ENCODE results near the gene RBM4B. TPM values are rescaled to one million over a fixed set of nuclear protein-coding genes. Genes with fewer than 3 reads are reported as not detected.

RBM4B gene
- total and polyA plus RNA-seq, 8 donors, result 5.7 to 20.7 (median 8.3) TPM

DNA sequence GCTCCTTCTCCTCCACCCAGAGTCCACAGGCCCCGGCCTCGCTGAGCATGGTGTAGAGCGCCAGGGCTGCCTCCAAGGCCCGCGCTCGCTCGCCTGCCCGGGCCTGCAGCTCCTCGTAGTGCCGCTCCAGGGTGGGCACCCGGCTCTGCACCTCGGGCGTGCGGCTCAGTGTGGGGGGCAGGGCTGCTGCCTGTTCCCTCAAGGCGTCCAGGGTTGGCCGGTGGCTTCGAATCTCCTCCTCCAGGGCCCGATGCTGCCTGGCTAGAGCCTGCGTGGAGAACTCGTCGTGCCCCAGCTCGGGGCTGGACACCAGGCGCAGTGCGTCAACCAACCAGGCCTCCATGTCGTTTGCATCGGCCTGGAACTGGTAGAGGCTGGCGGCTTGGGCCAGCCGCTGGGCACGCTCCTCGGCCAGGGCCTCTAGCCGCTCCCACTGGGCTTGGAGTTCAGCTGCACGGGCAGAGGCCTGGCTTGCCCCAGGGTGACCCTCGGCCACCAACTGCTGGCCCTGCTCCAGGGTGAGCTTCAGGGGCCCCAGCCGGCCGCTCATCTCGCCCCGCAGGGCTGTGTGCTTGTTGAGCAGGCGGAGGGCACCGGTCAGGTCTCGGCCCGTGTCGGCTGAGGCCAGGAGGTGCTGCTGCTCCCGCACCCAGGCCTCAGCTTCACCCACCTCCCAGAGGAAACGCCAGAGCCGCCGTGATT lies 27.1 kb upstream of the RBM4B start:
- Histone ChIP-seq H3K4me3 (no peak overlapping the region), H3K27me3 (no peaks in the 10 kb centered on the region), H3K4me1 (no peaks in the 10 kb centered on the region), H3K9me3 (no peaks in the 10 kb centered on the region), H3K27ac (no peak overlapping the region), H3K36me3 (peaks cover 0 to 30% (median 3%) of the 10 kb centered on the region in 3 donors)
- FAIRE-seq (no peak), DNase-seq (peak in 1 of 6 donors; percentile 71), ATAC-seq (no peak)
- 95% methylated on average over 45 to 46 of the region's 46 CpGs for WGBS, 2 donors
- TF ChIP-seq, protein P1, sequence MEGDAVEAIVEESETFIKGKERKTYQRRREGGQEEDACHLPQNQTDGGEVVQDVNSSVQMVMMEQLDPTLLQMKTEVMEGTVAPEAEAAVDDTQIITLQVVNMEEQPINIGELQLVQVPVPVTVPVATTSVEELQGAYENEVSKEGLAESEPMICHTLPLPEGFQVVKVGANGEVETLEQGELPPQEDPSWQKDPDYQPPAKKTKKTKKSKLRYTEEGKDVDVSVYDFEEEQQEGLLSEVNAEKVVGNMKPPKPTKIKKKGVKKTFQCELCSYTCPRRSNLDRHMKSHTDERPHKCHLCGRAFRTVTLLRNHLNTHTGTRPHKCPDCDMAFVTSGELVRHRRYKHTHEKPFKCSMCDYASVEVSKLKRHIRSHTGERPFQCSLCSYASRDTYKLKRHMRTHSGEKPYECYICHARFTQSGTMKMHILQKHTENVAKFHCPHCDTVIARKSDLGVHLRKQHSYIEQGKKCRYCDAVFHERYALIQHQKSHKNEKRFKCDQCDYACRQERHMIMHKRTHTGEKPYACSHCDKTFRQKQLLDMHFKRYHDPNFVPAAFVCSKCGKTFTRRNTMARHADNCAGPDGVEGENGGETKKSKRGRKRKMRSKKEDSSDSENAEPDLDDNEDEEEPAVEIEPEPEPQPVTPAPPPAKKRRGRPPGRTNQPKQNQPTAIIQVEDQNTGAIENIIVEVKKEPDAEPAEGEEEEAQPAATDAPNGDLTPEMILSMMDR (IDR thresholded peaks at IDR 0.05), result no peak
- intact Hi-C loops (cut with DNase I), result no loop called here

DNA sequence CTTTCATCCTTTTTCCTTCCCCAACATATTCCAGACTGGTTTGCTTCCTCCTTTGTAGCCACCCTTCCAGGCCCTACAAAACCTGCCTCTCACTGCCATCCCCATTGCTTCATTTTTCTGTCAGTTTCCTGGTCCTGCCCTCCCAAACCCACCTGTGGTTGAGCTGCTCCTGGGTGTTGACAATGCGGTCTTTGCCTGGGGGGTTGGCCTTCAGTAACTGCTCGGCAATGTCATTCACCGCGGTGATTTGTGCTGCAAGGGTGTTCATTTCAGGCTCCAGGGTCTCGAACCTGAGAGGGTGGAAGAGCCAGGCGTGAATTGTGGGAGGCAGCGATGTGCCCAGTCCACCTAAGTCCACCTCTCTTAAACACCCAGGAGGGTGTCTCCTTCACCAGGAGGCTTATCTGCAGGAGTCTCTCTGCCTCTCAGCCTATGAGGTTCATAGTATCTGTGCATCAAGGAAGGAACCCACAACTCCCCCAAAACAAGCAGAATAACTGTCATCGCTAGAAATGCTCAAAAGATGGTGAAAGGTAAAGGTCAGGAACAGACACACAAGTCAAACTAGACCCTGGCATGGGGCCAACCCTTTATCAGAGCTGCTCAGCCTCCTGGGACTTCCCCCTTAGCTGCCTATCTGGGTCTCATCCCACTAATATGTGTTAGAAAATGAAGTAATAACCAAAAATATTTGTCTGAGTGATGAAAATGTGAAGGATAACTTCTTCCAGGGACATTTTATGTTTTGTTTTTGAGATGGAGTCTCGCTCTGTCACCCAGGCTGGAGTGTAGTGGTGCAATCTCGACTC lies 23.9 kb upstream of the RBM4B start:
- Histone ChIP-seq H3K4me1 (no peaks in the 10 kb centered on the region), H3K27ac (no peak overlapping the region), H3K27me3 (no peaks in the 10 kb centered on the region), H3K4me3 (no peak overlapping the region), H3K36me3 (peaks cover 0 to 27% (median 3%) of the 10 kb centered on the region in 3 donors), H3K9me3 (no peaks in the 10 kb centered on the region)
- DNase-seq, result no peak
- intact Hi-C loops (cut with DNase I), result no loop called here
- FAIRE-seq, result no peak
- TF ChIP-seq, protein P1 (IDR thresholded peaks at IDR 0.05), result no peak
- WGBS, 2 donors, result 89% methylated on average over 10 of the region's 10 CpGs
- ATAC-seq, result no peak

DNA sequence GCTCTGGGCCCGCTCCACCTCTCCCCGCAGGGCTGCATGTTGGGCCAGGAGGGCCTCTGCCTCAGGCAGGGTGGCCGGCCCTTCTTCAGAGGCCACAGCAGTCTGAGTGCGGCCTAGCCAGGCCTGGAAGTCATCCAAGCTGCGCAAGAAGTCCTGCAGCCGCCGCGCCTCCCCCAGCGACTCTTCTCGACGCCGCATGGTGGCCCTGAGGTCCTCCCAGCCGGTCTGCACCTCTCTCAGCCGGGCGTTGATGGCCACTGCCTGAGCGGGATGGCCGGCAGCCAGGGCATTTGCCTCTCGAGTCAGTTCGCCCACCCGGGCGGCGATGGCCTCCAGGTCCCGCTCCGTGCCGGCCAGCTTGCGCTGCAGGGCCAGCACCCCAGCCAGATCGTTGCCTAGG lies 23.1 kb upstream of the RBM4B start:
- Histone ChIP-seq H3K27ac (no peak overlapping the region), H3K27me3 (no peaks in the 10 kb centered on the region), H3K36me3 (peaks cover 0 to 27% (median 3%) of the 10 kb centered on the region in 3 donors), H3K4me3 (no peak overlapping the region), H3K9me3 (no peaks in the 10 kb centered on the region), H3K4me1 (no peaks in the 10 kb centered on the region)
- DNase-seq (peak in 1 of 6 donors; percentile 74), FAIRE-seq (no peak), ATAC-seq (no peak)
- TF ChIP-seq, protein P1 (IDR thresholded peaks at IDR 0.05), result no peak
- 97 to 98% methylated on average over 27 of the region's 27 CpGs for WGBS, 2 donors
- intact Hi-C loops (cut with DNase I), result no loop called here

DNA sequence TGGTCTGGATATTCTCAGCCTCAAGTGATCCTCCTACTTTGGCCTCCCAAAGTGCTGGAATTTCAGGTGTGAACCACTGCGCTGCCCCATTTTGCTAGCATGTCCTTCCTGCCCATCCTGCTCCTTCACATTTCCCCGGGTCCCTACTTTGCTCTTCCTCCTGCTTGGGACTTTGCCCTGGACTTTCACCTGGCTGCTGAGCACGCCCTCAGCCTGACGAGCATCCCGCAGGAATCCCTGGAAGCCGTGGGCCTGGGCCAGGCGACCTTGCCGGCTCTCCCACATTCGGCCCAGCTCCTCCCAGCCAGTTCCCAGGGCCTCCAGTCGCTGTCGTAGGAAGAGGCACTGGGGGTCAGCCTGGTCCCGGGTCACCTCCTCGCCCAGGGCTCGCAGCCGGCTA lies 22.6 kb upstream of the RBM4B start:
- TF ChIP-seq, protein P1 (IDR thresholded peaks at IDR 0.05), result no peak
- WGBS, 2 donors, result 94 to 97% methylated on average over 15 of the region's 15 CpGs
- Histone ChIP-seq H3K27me3 (no peaks in the 10 kb centered on the region), H3K4me1 (no peaks in the 10 kb centered on the region), H3K9me3 (no peaks in the 10 kb centered on the region), H3K36me3 (peaks cover 0 to 27% (median 3%) of the 10 kb centered on the region in 3 donors), H3K4me3 (no peak overlapping the region), H3K27ac (no peak overlapping the region)
- no peak for ATAC-seq
- FAIRE-seq, result no peak
- intact Hi-C loops (cut with DNase I), result no loop called here
- no peak for DNase-seq
